GM19324 (cell line): ENCODE data around the gene RUBCN.
"Not testable (repeated sequence)": the region's sequence is repeated elsewhere in the genome, so short reads cannot be mapped to it uniquely, and the experiment has no call there.

Source experiments
- ATAC-seq: cut with Tn5 transposase; IDR thresholded peaks from one replicate; pipeline ENCODE4 v1.9.1; 2021; ENCODE audit warnings: mild to moderate bottlenecking, moderate library complexity; ENCODE audit not compliant: unreplicated experiment, low FRiP score

The RUBCN gene

GRCh38 chr3:197661234-197661834, 75.4 kb downstream of the RUBCN start:
- not testable (repeated sequence) for ATAC-seq

GRCh38 chr3:197659701-197660100, 77.0 kb downstream of the RUBCN start:
- not testable (repeated sequence) for ATAC-seq

- peak; percentile 48 for ATAC-seq
These were observed 77.6 kb downstream of the RUBCN start for GRCh38 chr3:197659144-197659543.

- ATAC-seq = not testable (repeated sequence)
These were observed 78.0 kb downstream of the RUBCN start for GRCh38 chr3:197658706-197659105.

- not testable (repeated sequence) for ATAC-seq
These were observed 79.0 kb downstream of the RUBCN start for GRCh38 chr3:197657541-197658292.

GRCh38 chr3:197656960-197657359, 79.7 kb downstream of the RUBCN start:
- not testable (repeated sequence) for ATAC-seq

GRCh38 chr3:197656129-197656528, 80.6 kb downstream of the RUBCN start:
- not testable (repeated sequence) for ATAC-seq

- peak; percentile 32 for ATAC-seq
These were observed 81.7 kb downstream of the RUBCN start for GRCh38 chr3:197654998-197655330.

GRCh38 chr3:197654090-197654997, 82.4 kb downstream of the RUBCN start:
- ATAC-seq = peak; percentile 92

- ATAC-seq = not testable (repeated sequence)
These were observed 83.8 kb downstream of the RUBCN start for GRCh38 chr3:197652860-197653259.

- ATAC-seq = not testable (repeated sequence)
These were observed 89.1 kb downstream of the RUBCN start for GRCh38 chr3:197647649-197648048.

- not testable (repeated sequence) for ATAC-seq
These were observed 89.5 kb downstream of the RUBCN start for GRCh38 chr3:197647191-197647590.

- ATAC-seq = not testable (repeated sequence)
These were observed 90.4 kb downstream of the RUBCN start for GRCh38 chr3:197646294-197646693.

- not testable (repeated sequence) for ATAC-seq
These were observed 99.1 kb downstream of the RUBCN start for GRCh38 chr3:197637556-197637955.

- ATAC-seq = not testable (repeated sequence)
These were observed 104.7 kb downstream of the RUBCN start for GRCh38 chr3:197631989-197632388.

- ATAC-seq = not testable (repeated sequence)
These were observed 105.9 kb downstream of the RUBCN start for GRCh38 chr3:197630766-197631165.

GRCh38 chr3:197629286-197629685, 107.4 kb downstream of the RUBCN start:
- not testable (repeated sequence) for ATAC-seq

GRCh38 chr3:197627772-197628523, 108.8 kb downstream of the RUBCN start:
- ATAC-seq = peak; percentile 86

- ATAC-seq = peak; percentile 53
These were observed 109.4 kb downstream of the RUBCN start for GRCh38 chr3:197627158-197627771.
